K562 (cell line): ENCODE data around the gene PIK3R6. TPM values are rescaled to one million over a fixed set of nuclear protein-coding genes. Genes with fewer than 3 reads are reported as not detected.

Experiments used
- ATAC-seq: fragments of 200-7000 bp; cut with Tn5 transposase; 3 replicates; pipeline ENCODE4 v1.9.1; 2020; ENCODE audit warnings: moderate library complexity
- BruUV-seq: library from RNA; stranded (reverse); fragments of 400-500 nt; replicated peaks from 2 replicates; lab custom pipeline; 2021; lab: Mats Ljungman, UMichigan
- CTCF ChIA-PET: fragments of 300-600 bp; formaldehyde crosslinking; extraction: SDS; loops from one replicate; lab custom pipeline; 2021; ENCODE audit warnings: low intra/inter-chr PET ratio; lab: Yijun Ruan, JAX
- POLR2A ChIA-PET: fragments of 300-600, 350-650 bp; sonication (Branson Sonifier 250); formaldehyde crosslinking; extraction: SDS; loops from one replicate; lab custom pipeline; 2021; ENCODE audit warnings: antibody characterized with exemption, inconsistent platforms; lab: Yijun Ruan, JAX
- DNase-seq, 4 experiments: peaks; one replicate each; pipeline versions ENCODE4 v3.0.0 to v3.0.0-alpha.2; 2011 to 2018; ENCODE audit warnings: low spot score in 3 of 4, mixed read lengths in 3 of 4; ENCODE audit errors: extremely low read depth in 1 of 4
- FAIRE-seq: peaks from 2 replicates; lab custom pipeline; 2011; peaks lifted over from hg19 to GRCh38; lab: Jason Lieb, UNC
- H2AFZ ChIP-seq: 2 replicates; pipeline ENCODE4 v1.6.0; 2011; ENCODE audit warnings: low read depth, low read length, control low read depth, inconsistent platforms
- H3K27ac ChIP-seq: fragments of 200-600 bp; 3 replicates; pipeline ENCODE4 v1.8.0; 2011; ENCODE audit warnings: low read depth, mild to moderate bottlenecking, control low read depth, inconsistent platforms, low read length, moderate library complexity, mixed read lengths; ENCODE audit errors: extremely low read depth
- H3K27me3 ChIP-seq, 2 experiments: fragments of 300-600 bp in 1 of 2; 2 replicates in 1 of 2; 3 replicates in 1 of 2; pipeline versions ENCODE4 v1.6.0 to v1.8.0; 2011; ENCODE audit warnings: inconsistent platforms in 2 of 2, low read length in 2 of 2, mild to moderate bottlenecking in 1 of 2, mixed read lengths in 1 of 2, moderate library complexity in 1 of 2; ENCODE audit not compliant: control insufficient read depth in 2 of 2, insufficient read depth in 2 of 2
- H3K36me3 ChIP-seq: fragments of 300-600 bp; 3 replicates; pipeline ENCODE4 v1.8.0; 2011; ENCODE audit warnings: mild to moderate bottlenecking, low read length, inconsistent platforms; ENCODE audit not compliant: control insufficient read depth, insufficient read depth
- H3K4me1 ChIP-seq, 2 experiments: fragments of 200-600 bp in 1 of 2; replicated peaks in 1 of 2; 2 replicates in 1 of 2; 3 replicates in 1 of 2; pipeline versions ENCODE4 v1.5.1 to v1.8.0; 2011; ENCODE audit warnings: inconsistent platforms in 2 of 2, low read length in 2 of 2, mild to moderate bottlenecking in 1 of 2, mixed read lengths in 1 of 2, moderate library complexity in 1 of 2; ENCODE audit not compliant: control insufficient read depth in 2 of 2, insufficient read depth in 2 of 2
- H3K4me2 ChIP-seq: 2 replicates; pipeline ENCODE4 v1.6.1; 2011; ENCODE audit warnings: low read length, control low read depth, inconsistent platforms, mixed read lengths; ENCODE audit not compliant: insufficient read depth
- H3K4me3 ChIP-seq: fragments of 200-600 bp; sonication (generic), shearing (Covaris generic); 2 replicates; pipeline ENCODE4 v1.5.1; 2016; ENCODE audit warnings: control low read depth, inconsistent platforms
- H3K79me2 ChIP-seq: fragments of 200-600 bp; 3 replicates; pipeline ENCODE4 v1.8.0; 2011; ENCODE audit warnings: low read length, inconsistent platforms; ENCODE audit not compliant: control insufficient read depth, insufficient read depth
- H3K9ac ChIP-seq, 2 experiments: 2 replicates each; pipeline versions ENCODE4 v1.6.0 to v1.6.1; 2011; ENCODE audit warnings: low read depth in 2 of 2, low read length in 2 of 2, control low read depth in 1 of 2, inconsistent platforms in 1 of 2, mild to moderate bottlenecking in 1 of 2, mixed read lengths in 1 of 2; ENCODE audit not compliant: insufficient read depth in 1 of 2
- H3K9me1 ChIP-seq: one replicate; pipeline ENCODE4 v1.6.0; 2011; ENCODE audit warnings: inconsistent platforms, mild to moderate bottlenecking, low read length, moderate library complexity; ENCODE audit not compliant: control insufficient read depth, insufficient read depth
- H3K9me3 ChIP-seq: replicated peaks from 2 replicates; pipeline ENCODE4 v1.5.1; 2011; ENCODE audit warnings: low read depth, low read length, inconsistent platforms; ENCODE audit not compliant: control insufficient read depth, insufficient read depth
- H4K20me1 ChIP-seq: replicated peaks from 2 replicates; pipeline ENCODE4 v1.6.1; 2011; ENCODE audit warnings: low read length, inconsistent platforms, mixed read lengths; ENCODE audit not compliant: control insufficient read depth, insufficient read depth
- CHCHD3 ChIP-seq: fragments of 250-450 bp; sonication (Bioruptor Pico); IDR thresholded peaks from 2 replicates; pipeline ENCODE4 v2.1.2; 2022; ENCODE audit warnings: mild to moderate bottlenecking
- SIN3B ChIP-seq: fragments of 450-650 bp; IDR thresholded peaks from 2 replicates; pipeline ENCODE4 v1.6.1; 2017; ENCODE audit warnings: low read depth, mild to moderate bottlenecking, moderate library complexity
- TCFL5 ChIP-seq: fragments of 250-450 bp; sonication (Bioruptor Pico); conservative IDR thresholded peaks from 2 replicates; pipeline ENCODE4 v1.6.1; 2021; ENCODE audit warnings: mild to moderate bottlenecking, moderate library complexity, matching md5 sums
- ZNF766 ChIP-seq: fragments of 200-800 bp; sonication (Bioruptor generic); conservative IDR thresholded peaks from 2 replicates; pipeline ENCODE4 v1.6.1; 2016; ENCODE audit warnings: missing genetic modification characterization, missing compliant biosample characterization
- WGBS: fragments of 100-300 bp; shearing (Covaris generic); methylation state at CpG from one replicate; pipeline ENCODE4 v1.1.6; 2016; ENCODE audit warnings: low coverage, mixed read lengths; ENCODE audit not compliant: insufficient coverage; ENCODE audit errors: missing lambda C conversion rate; 5-methylcytosine and 5-hydroxymethylcytosine counted together
- in situ Hi-C: fragments of 300-500 bp; cut with MboI; formaldehyde crosslinking; loops from 4 replicates; pipeline ENCODE4 v1.15.0; 2018; ENCODE audit warnings: inconsistent platforms, mixed read lengths
- intact Hi-C: fragments of 100-400 bp; cut with micrococcal nuclease; formaldehyde crosslinking; loops from 2 replicates; pipeline ENCODE4 v1.14.2; 2022
- polyA plus RNA-seq, 8 experiments: library from polyadenylated mRNA; depleted of rRNA in 4 of 8; stranded (reverse) in 5 of 8; unstranded in 3 of 8; fragments of >200 nt; fragmentation: Nextera tagmentation in 2 of 8; fragmentation: Illumina TruSeq in 1 of 8; extraction: Ambion mirVana in 2 of 8; extraction: Trizol in 1 of 8; gene quantifications; 2 replicates each; pipeline versions ENCODE4 v1.2.1 to v1.2.3, GENCODE V29; 2011 to 2014; ENCODE audit warnings: inconsistent platforms in 1 of 8, missing spikeins in 1 of 8
- total RNA-seq, 7 experiments: library from RNA; depleted of rRNA in 6 of 7; stranded (reverse); fragments of >200 nt in 6 of 7; fragmentation: Illumina TruSeq in 2 of 7; extraction: Trizol in 2 of 7; gene quantifications; 2 replicates each; pipeline versions ENCODE4 v1.2.1 to v1.2.3, GENCODE V29; 2011 to 2021; ENCODE audit warnings: low replicate concordance in 1 of 7

Gene PIK3R6
- total and polyA plus RNA-seq, 9 of the 15 experiments (the other 6 are each of a cell fraction or from before 2014, with no cell fraction given), result 0.04 TPM; not detected in 8

DNA sequence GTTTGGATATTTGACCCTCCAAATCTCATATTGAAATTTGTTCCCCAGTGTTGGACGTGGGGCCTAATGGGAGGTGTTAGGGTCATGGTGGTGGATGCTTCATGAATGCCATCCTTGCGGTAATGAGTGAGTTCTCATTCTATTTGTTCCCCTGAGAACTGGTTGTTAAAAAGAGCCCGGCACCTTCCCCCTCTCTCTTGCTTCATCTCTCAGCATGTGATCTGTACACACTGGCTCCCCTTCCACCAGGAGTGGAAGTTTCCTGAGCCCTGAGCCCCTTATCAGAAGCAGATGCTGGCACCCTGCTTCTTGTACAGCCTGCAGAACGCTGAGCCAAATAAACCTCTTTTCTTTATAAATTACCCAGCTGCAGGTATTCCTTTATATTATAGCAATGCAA lies 25.6 kb downstream of the PIK3R6 start:
- H3K4me3 ChIP-seq, result no peak overlapping the region
- intact Hi-C loops, result no loop called here
- H4K20me1 ChIP-seq, result no peaks in the 10 kb centered on the region
- ChIA-PET CTCF (no interaction called here), POLR2A (no interaction called here)
- no peaks in the 10 kb centered on the region for H3K9me1 ChIP-seq
- H3K79me2 ChIP-seq, result no peaks in the 10 kb centered on the region
- in situ Hi-C loops, result no loop called here
- H3K27me3 ChIP-seq, result peaks cover 3 to 9% of the 10 kb centered on the region in 2 experiments; a peak in 3 of 5 replicates
- TF ChIP-seq ZNF766 (CRISPR knock-in tag) (0 out of 2 replicates have a peak, but pooled peaks have one; percentile 40), SIN3B (no peak)
- no peak overlapping the region for H3K9ac ChIP-seq
- no peak for ATAC-seq
- H3K4me1 ChIP-seq, result no peaks in the 10 kb centered on the region
- H2AFZ ChIP-seq, result no peak overlapping the region
- no peak overlapping the region for H3K4me2 ChIP-seq
- 0% methylated on average over 4 of the region's 4 CpGs for WGBS
- H3K36me3 ChIP-seq, result no peaks in the 10 kb centered on the region
- no peak for FAIRE-seq
- BruUV-seq, result no TSS peak
- no peak for DNase-seq
- H3K9me3 ChIP-seq, result no peaks in the 10 kb centered on the region
- no peak overlapping the region for H3K27ac ChIP-seq

DNA sequence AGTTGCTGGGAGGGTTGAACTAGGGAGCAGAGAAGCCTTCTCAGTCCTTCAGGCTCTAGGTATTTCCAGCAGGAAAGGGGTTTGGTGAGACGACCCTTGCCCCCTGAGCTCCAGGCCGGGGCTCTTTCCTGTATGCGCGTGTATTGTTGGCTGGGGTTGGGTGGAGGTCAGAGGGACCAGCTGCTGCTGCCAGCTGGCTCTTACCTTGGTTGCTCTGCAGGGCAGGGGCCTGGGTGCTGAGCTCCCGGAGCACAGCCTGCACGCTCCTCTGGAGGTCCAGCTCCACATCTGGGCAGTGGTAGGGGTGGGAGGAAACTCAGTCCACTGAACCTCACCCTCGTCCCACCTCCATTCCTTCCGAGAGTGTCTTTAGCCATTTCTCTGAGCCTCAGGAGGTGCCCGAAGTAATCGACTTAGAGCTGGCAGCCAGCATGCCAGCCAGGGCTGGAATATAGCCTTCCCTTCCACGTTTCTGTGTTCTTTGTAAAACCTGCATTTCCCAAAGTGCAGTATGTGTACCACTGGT lies 28.0 kb downstream of the PIK3R6 start:
- Histone ChIP-seq H3K27ac (no peak overlapping the region), H3K9me3 (no peaks in the 10 kb centered on the region)
- intact Hi-C loops (no loop called here), in situ Hi-C loops (no loop called here)
- no peak for ATAC-seq
- TF ChIP-seq TCFL5 (CRISPR knock-in tag) (no peak), CHCHD3 (CRISPR knock-in tag) (no peak)
- TF ChIP-seq, all 486 proteins: peak for 0
- no peak overlapping the region for H2AFZ ChIP-seq
- no peak for DNase-seq
- no peak overlapping the region for H3K4me3 ChIP-seq
- H3K79me2 ChIP-seq, result no peaks in the 10 kb centered on the region
- CTCF ChIA-PET, result no interaction called here
- no peak overlapping the region for H3K4me2 ChIP-seq
- H3K9me1 ChIP-seq, result no peaks in the 10 kb centered on the region
- 0% methylated on average over 10 of the region's 11 CpGs for WGBS
- no peak for FAIRE-seq
- no peaks in the 10 kb centered on the region for H3K36me3 ChIP-seq
- H3K9ac ChIP-seq, result no peak overlapping the region
- no peaks in the 10 kb centered on the region for H4K20me1 ChIP-seq
- H3K27me3 ChIP-seq, result peaks cover 3 to 22% of the 10 kb centered on the region in 2 experiments; a peak in 3 of 5 replicates
- POLR2A ChIA-PET, result interaction anchor here (0.7 to 0.8 kb wide), 2 partner anchors 19 to 29 kb away, joined by 3 read pairs; no protein-coding TSS in a partner anchor
- H3K4me1 ChIP-seq, result no peaks in the 10 kb centered on the region
- no TSS peak for BruUV-seq
